NB4 (cell line): ENCODE measurements around the gene NALCN.

ENCODE experiments used
- DNase-seq: peaks from one replicate; pipeline ENCODE4 v3.0.0; 2010; ENCODE audit warnings: low read depth
- H3K4me3 ChIP-seq: one replicate; pipeline ENCODE4 v1.5.1; 2011; ENCODE audit warnings: mild to moderate bottlenecking, low read depth, low read length, moderate library complexity
- MYC ChIP-seq: IDR thresholded peaks from 2 replicates; pipeline ENCODE4 v1.6.1; 2011; ENCODE audit warnings: low read depth, low read length
- POLR2A ChIP-seq: IDR thresholded peaks from 2 replicates; pipeline ENCODE4 v1.6.1; 2011; ENCODE audit warnings: mild to moderate bottlenecking; ENCODE audit not compliant: insufficient read length; ENCODE audit errors: extremely low read depth
- TF ChIP-seq, protein P1 (sequence below): IDR thresholded peaks from one replicate; pipeline ENCODE4 v1.5.1; 2012; ENCODE audit warnings: low read depth, low read length
- TF ChIP-seq, protein P2 (sequence below): IDR thresholded peaks from 2 replicates; pipeline ENCODE4 v1.6.1; 2011; ENCODE audit warnings: low read depth, low read length

The NALCN gene

DNA sequence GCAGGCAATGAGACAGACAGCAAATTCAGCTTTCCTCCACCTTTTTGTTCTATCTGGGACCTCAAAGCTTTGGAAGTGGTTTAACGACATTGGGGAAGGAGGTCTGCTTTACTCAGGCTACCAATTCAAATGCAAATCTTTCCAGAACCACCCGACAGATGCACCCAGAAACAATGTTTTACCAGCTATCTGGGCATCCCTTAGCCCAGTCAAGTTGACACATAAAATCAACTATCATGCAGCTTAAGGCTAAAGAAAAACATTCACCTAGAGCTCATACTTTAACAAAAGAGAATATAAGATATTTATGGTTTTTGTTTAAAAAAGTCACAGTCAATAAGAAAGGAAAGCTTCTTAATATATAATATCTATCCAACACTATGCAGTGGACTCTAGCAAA lies 246.0 kb downstream of the NALCN start:
- no peak overlapping the region for H3K4me3 ChIP-seq
- no peak for DNase-seq
- TF ChIP-seq POLR2A, result no peak
- TF ChIP-seq MYC, result no peak
- TF ChIP-seq, protein P1, sequence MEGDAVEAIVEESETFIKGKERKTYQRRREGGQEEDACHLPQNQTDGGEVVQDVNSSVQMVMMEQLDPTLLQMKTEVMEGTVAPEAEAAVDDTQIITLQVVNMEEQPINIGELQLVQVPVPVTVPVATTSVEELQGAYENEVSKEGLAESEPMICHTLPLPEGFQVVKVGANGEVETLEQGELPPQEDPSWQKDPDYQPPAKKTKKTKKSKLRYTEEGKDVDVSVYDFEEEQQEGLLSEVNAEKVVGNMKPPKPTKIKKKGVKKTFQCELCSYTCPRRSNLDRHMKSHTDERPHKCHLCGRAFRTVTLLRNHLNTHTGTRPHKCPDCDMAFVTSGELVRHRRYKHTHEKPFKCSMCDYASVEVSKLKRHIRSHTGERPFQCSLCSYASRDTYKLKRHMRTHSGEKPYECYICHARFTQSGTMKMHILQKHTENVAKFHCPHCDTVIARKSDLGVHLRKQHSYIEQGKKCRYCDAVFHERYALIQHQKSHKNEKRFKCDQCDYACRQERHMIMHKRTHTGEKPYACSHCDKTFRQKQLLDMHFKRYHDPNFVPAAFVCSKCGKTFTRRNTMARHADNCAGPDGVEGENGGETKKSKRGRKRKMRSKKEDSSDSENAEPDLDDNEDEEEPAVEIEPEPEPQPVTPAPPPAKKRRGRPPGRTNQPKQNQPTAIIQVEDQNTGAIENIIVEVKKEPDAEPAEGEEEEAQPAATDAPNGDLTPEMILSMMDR, result no peak
- TF ChIP-seq, protein P2, sequence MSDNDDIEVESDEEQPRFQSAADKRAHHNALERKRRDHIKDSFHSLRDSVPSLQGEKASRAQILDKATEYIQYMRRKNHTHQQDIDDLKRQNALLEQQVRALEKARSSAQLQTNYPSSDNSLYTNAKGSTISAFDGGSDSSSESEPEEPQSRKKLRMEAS, result no peak

DNA sequence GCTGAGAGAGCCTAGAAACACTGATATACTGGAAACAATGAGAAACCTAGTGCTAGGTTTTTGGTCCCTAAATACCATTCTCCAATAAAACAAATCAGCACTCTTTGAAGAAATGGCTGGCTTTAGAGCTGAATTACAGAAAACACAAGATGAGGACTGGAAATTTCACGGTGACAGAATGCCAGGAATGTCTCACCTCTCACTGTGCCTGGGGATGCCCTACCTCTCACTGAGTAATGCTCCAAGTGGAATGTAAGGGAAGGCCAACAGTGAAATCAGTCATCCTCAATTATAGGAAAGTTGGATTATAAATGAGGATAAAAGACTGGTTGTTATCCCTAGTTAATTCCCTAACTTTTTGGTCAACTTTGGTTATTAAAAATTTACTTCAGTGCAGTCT lies 259.0 kb downstream of the NALCN start:
- H3K4me3 ChIP-seq, result no peak overlapping the region
- DNase-seq, result no peak
- TF ChIP-seq POLR2A (no peak), MYC (no peak)
- TF ChIP-seq, protein P2, result no peak
- TF ChIP-seq, protein P1, result no peak

DNA sequence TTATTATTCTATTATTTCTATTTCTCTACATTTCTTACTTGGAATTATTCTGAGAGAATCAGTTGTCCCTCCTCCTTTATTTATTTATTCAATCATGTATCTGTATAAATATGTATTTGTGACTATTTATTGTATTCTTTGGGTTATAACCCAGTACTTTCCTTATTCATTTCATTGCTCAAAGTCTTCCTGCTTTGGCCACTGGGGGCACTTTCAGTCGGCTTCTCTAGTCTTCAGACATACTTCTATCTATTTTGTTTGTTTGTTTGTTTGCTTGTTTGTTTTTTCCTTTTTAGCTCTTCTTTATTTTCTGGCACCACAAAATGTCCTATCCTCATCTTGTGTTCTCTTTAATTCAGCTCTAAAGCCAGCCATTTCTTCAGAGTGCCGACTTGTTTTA lies 260.4 kb downstream of the NALCN start:
- DNase-seq, result no peak
- TF ChIP-seq, protein P1, result peak; percentile 62
- no peak for TF ChIP-seq POLR2A
- H3K4me3 ChIP-seq, result no peak overlapping the region

DNA sequence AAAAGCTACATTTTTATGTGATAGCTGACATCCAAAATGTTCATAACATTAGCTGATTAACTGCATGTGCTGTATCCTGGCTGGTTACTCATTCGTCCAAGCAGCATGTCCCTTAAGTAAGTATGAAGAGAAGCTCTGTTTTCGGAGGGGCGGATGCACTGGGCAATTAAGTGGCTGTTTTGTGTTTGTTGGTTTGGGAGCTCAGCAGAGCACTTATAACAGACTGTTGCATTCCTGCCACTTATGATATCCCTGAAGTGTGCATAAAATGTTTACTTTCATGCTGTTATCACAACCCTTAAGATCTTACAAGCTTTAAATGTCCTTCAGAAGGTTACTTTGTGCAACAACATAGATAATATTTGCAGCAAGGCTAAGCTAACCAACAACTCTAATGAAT lies 264.1 kb downstream of the NALCN start:
- no peak overlapping the region for H3K4me3 ChIP-seq
- no peak for DNase-seq
- TF ChIP-seq, protein P1, result no peak
- TF ChIP-seq POLR2A (no peak), MYC (no peak)
- TF ChIP-seq, protein P2, result no peak

DNA sequence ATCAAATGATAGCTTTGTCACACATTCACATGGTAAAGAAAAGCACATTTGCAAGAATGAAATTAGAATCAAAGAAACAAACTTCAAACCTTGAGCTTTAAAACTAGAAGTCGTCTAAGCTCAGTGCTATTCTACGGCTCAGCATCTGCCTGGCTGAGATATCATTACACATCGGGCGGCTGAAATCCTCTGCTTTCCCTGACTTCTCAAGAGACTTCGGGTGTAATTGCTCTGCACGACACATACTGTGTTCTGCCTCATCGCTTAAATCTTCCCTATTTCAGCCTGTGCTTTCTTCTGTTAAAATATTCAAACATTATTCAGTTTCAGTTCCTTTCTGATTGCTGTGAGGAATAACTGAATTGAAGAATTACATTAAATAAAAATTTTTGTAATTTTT lies 265.3 kb downstream of the NALCN start:
- no peak for DNase-seq
- H3K4me3 ChIP-seq, result no peak overlapping the region
- TF ChIP-seq POLR2A, result no peak
- TF ChIP-seq, protein P2, result no peak
- TF ChIP-seq, protein P1, result no peak
- TF ChIP-seq MYC, result no peak

DNA sequence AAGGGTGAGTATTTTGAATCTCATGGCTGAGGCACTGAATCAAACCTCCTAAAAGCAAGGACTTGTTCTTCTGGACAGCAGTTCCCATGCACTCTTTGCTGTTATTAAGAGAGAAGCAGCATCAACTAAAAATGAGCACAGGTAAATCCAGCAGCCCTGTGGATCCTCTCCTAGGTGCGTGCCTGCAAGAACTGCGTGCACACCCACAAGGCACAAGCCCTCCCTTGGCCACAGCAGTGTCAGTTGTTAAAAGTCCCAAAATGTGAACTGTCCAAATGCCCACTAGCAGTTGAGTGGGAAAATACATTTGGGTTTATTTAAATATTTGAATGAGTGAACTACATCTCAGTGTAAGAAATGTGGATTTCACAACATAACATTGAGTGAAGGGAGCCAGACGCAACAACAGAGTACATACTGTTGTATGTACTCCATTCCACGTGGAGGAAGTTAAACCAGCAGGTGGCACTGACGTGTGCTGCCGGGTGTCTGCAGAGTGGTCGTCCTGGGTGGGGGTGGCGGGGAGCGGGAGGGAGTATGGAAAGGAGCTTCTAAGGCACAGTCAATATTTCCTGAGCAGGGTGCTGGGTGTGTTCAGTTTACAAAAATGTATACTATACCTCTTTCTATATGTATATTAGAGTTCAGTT lies 266.4 kb downstream of the NALCN start:
- peak; percentile 29 for DNase-seq
- TF ChIP-seq, protein P2, result peak; percentile 64; the same call in 1 of the 2 replicates
- TF ChIP-seq POLR2A, result no peak

More for the DNA sequence above, 266.4 kb downstream of the NALCN start:
- no peak overlapping the region for H3K4me3 ChIP-seq
